ENCODE data around the gene VARS2.

VARS2 gene

GRCh38 chr6:30884521-30885480, 29.2 kb upstream of the VARS2 start:
- DNase-seq = no peak

- DNase-seq = no peak
These were observed 28.5 kb upstream of the VARS2 start for GRCh38 chr6:30885481-30885998.

GRCh38 chr6:30885999-30886896, 27.8 kb upstream of the VARS2 start:
- DNase-seq = no peak

- DNase-seq = no peak
These were observed 27.2 kb upstream of the VARS2 start for GRCh38 chr6:30886897-30887255.

GRCh38 chr6:30887901-30888815, 25.9 kb upstream of the VARS2 start:
- no peak for DNase-seq

GRCh38 chr6:30888816-30889495, 25.1 kb upstream of the VARS2 start:
- no peak for DNase-seq

- DNase-seq = no peak
These were observed 24.5 kb upstream of the VARS2 start for GRCh38 chr6:30889496-30889885.

GRCh38 chr6:30889921-30890645, 24.0 kb upstream of the VARS2 start:
- DNase-seq = no peak

GRCh38 chr6:30890646-30891449, 23.2 kb upstream of the VARS2 start:
- DNase-seq = no peak

GRCh38 chr6:30891450-30891723, 22.7 kb upstream of the VARS2 start:
- no peak for DNase-seq

GRCh38 chr6:30891816-30892538, 22.1 kb upstream of the VARS2 start:
- DNase-seq = no peak

GRCh38 chr6:30893001-30893591, 20.9 kb upstream of the VARS2 start:
- DNase-seq = no peak

- no peak for DNase-seq
These were observed 20.4 kb upstream of the VARS2 start for GRCh38 chr6:30893666-30894065.

GRCh38 chr6:30894381-30894780, 19.7 kb upstream of the VARS2 start:
- DNase-seq = no peak

GRCh38 chr6:30894935-30895334, 19.1 kb upstream of the VARS2 start:
- no peak for DNase-seq

- DNase-seq = no peak
These were observed 18.7 kb upstream of the VARS2 start for GRCh38 chr6:30895343-30895742.

GRCh38 chr6:30896541-30896940, 17.5 kb upstream of the VARS2 start:
- no peak for DNase-seq

GRCh38 chr6:30897882-30898281, 16.2 kb upstream of the VARS2 start:
- DNase-seq = no peak

- no peak for DNase-seq
These were observed 15.2 kb upstream of the VARS2 start for GRCh38 chr6:30898750-30899360.
